Glomerular visceral epithelial cell (primary cell): ENCODE measurements around the gene STK11.
A peak's percentile ranks its signal among the peaks of the same experiment; 100 is the strongest.

Source experiments
- DNase-seq: peaks from one replicate; pipeline ENCODE4 v3.0.0-alpha.2; 2016; ENCODE audit errors: extremely low spot score

Gene STK11

GRCh38 chr19:1260749-1261537 lies 55.4 kb downstream of the STK11 start:
- peak; percentile 98 for DNase-seq

GRCh38 chr19:1261538-1261797 lies 55.9 kb downstream of the STK11 start:
- no peak for DNase-seq

- peak; percentile 87 for DNase-seq
Observed at GRCh38 chr19:1261798-1262622, 56.4 kb downstream of the STK11 start.

GRCh38 chr19:1262623-1263123 lies 57.1 kb downstream of the STK11 start:
- peak; percentile 73 for DNase-seq

GRCh38 chr19:1263188-1263587 lies 57.6 kb downstream of the STK11 start:
- DNase-seq = peak; percentile 78

GRCh38 chr19:1264801-1265614 lies 59.4 kb downstream of the STK11 start:
- DNase-seq = peak; percentile 95

- DNase-seq = peak; percentile 90
Observed at GRCh38 chr19:1265615-1266128, 60.1 kb downstream of the STK11 start.

- DNase-seq = peak; percentile 91
Observed at GRCh38 chr19:1266129-1266915, 60.7 kb downstream of the STK11 start.

GRCh38 chr19:1266916-1267476 lies 61.4 kb downstream of the STK11 start:
- peak; percentile 60 for DNase-seq

GRCh38 chr19:1267477-1268225 lies 62.1 kb downstream of the STK11 start:
- DNase-seq = no peak

- DNase-seq = no peak
Observed at GRCh38 chr19:1268226-1269064, 62.9 kb downstream of the STK11 start.

- peak; percentile 100 for DNase-seq
Observed at GRCh38 chr19:1269065-1269477, 63.5 kb downstream of the STK11 start, which contains the start of gene CIRBP. TSS of gene CIRBP (plus strand) at chr19:1269332. CDS start at chr19:1270934, 1,602 bp downstream.

GRCh38 chr19:1269478-1270212 lies 64.1 kb downstream of the STK11 start:
- DNase-seq = peak; percentile 87

GRCh38 chr19:1270213-1270853 lies 64.8 kb downstream of the STK11 start:
- DNase-seq = no peak

GRCh38 chr19:1270854-1271527 lies 65.4 kb downstream of the STK11 start:
- DNase-seq = no peak

GRCh38 chr19:1271528-1272422 lies 66.2 kb downstream of the STK11 start:
- DNase-seq = no peak
